HEK293T (cell line): Measurements from ENCODE around the gene CYP4B1.

Source experiments
- CTCF ChIA-PET: fragments of 350-600 bp; formaldehyde crosslinking; extraction: SDS; loops from one replicate; lab custom pipeline; 2021; ENCODE audit warnings: antibody characterized with exemption, inconsistent platforms; lab: Yijun Ruan, JAX
- POLR2A ChIA-PET: fragments of 350-600 bp; formaldehyde crosslinking; extraction: SDS; loops from one replicate; lab custom pipeline; 2020; ENCODE audit warnings: antibody characterized with exemption, inconsistent platforms; lab: Yijun Ruan, JAX
- DNase-seq: peaks from one replicate; pipeline ENCODE4 v3.0.0; 2012; ENCODE audit warnings: mixed read lengths; ENCODE audit errors: extremely low spot score
- ARNT ChIP-seq: fragments of 450-650 bp; IDR thresholded peaks from 2 replicates; pipeline ENCODE4 v1.6.1; 2017; ENCODE audit warnings: mild to moderate bottlenecking
- BHLHE40 ChIP-seq: fragments of 450-650 bp; IDR thresholded peaks from 2 replicates; pipeline ENCODE4 v1.6.1; 2016; ENCODE audit warnings: mild to moderate bottlenecking, moderate library complexity, borderline replicate concordance
- CTBP1 ChIP-seq: fragments of 450-650 bp; IDR thresholded peaks from 2 replicates; pipeline ENCODE4 v1.6.1; 2016; ENCODE audit warnings: borderline replicate concordance
- ELF4 ChIP-seq: fragments of 450-650 bp; IDR thresholded peaks from 2 replicates; pipeline ENCODE4 v1.6.1; 2017; ENCODE audit warnings: antibody characterized with exemption
- FOXA1 ChIP-seq: fragments of 450-650 bp; IDR thresholded peaks from 2 replicates; pipeline ENCODE4 v1.6.1; 2016; ENCODE audit warnings: mild to moderate bottlenecking
- FOXK2 ChIP-seq: fragments of 450-650 bp; IDR thresholded peaks from 2 replicates; pipeline ENCODE4 v1.6.1; 2016; ENCODE audit warnings: mild to moderate bottlenecking
- FOXM1 ChIP-seq: fragments of 450-650 bp; IDR thresholded peaks from 2 replicates; pipeline ENCODE4 v1.6.1; 2017; ENCODE audit warnings: mild to moderate bottlenecking, borderline replicate concordance
- HDGF ChIP-seq: fragments of 450-650 bp; IDR thresholded peaks from 2 replicates; pipeline ENCODE4 v1.6.1; 2017; ENCODE audit warnings: antibody characterized with exemption, borderline replicate concordance
- L3MBTL2 ChIP-seq: fragments of 450-650 bp; conservative IDR thresholded peaks from 2 replicates; pipeline ENCODE4 v1.6.1; 2016; ENCODE audit warnings: mild to moderate bottlenecking
- LEF1 ChIP-seq: fragments of 450-650 bp; IDR thresholded peaks from 2 replicates; pipeline ENCODE4 v1.6.1; 2017; ENCODE audit warnings: mild to moderate bottlenecking, borderline replicate concordance
- NFRKB ChIP-seq: fragments of 450-650 bp; IDR thresholded peaks from 2 replicates; pipeline ENCODE4 v1.6.1; 2016; ENCODE audit warnings: mild to moderate bottlenecking, moderate library complexity
- PKNOX1 ChIP-seq: fragments of 450-650 bp; IDR thresholded peaks from 2 replicates; pipeline ENCODE4 v1.6.1; 2016
- SP1 ChIP-seq: fragments of 450-650 bp; IDR thresholded peaks from 2 replicates; pipeline ENCODE4 v1.6.1; 2017
- SUZ12 ChIP-seq: fragments of 450-650 bp; IDR thresholded peaks from 2 replicates; pipeline ENCODE4 v1.6.1; 2016; ENCODE audit warnings: mild to moderate bottlenecking
- TARDBP ChIP-seq: fragments of 450-650 bp; IDR thresholded peaks from 2 replicates; pipeline ENCODE4 v1.6.1; 2016
- ZNF384 ChIP-seq: fragments of 450-650 bp; IDR thresholded peaks from 2 replicates; pipeline ENCODE4 v1.6.1; 2016

Gene CYP4B1

DNA sequence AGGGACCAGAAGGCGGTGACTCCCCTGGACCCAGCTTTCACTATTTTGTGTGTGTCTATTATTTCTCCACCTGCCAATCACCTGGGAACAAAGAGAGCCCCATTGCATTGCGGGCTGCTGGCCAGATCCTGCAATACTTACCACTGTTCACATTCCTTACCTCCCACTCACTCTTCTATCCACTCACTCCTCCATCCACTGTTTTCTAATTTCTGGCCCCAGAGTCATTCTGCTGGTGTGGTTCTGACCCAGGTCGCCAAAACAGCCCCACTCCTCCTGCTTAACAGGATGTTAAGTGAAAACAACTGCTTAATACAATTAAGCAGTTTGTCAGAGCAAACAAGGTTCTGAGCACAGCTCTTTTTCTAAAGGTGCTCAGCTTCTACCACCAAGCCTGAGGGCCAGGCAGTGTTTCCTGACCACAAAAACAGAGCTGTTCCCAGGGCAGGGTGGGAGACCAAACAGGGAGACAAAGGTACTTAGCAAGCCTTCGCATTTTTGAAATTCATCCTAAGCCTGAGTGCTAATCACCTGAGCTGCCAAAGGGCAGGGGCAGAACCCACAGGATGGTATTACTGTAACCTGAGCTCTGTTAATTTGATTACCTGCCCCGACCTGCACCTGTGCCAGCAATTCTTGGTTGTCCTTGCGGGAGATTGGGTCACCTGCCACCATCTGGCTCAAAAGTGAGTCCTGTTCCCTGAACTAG lies 41.4 kb upstream of the CYP4B1 start:
- no peak for DNase-seq
- ChIA-PET CTCF (no interaction called here), POLR2A (no interaction called here)
- TF ChIP-seq L3MBTL2 (no peak), PKNOX1 (no peak), SP1 (no peak), SUZ12 (no peak), FOXM1 (no peak), ARNT (no peak), FOXA1 (no peak), BHLHE40 (no peak), ZNF384 (no peak), ELF4 (no peak)

- CTCF ChIA-PET = no interaction called here
- no peak for DNase-seq
- no peak for TF ChIP-seq HDGF
- TF ChIP-seq NFRKB = no peak
- TF ChIP-seq ZNF384 = no peak
- TF ChIP-seq SUZ12 = no peak
- TF ChIP-seq CTBP1 = no peak
- no peak for TF ChIP-seq FOXM1
- POLR2A ChIA-PET = no interaction called here
Measured at GRCh38 chr1:46757956-46758528, 40.8 kb upstream of the CYP4B1 start.

- ChIA-PET CTCF (no interaction called here), POLR2A (no interaction called here)
- DNase-seq = no peak
- TF ChIP-seq CTBP1 (no peak), NFRKB (no peak), SP1 (no peak), HDGF (no peak), LEF1 (no peak), FOXA1 (no peak), SUZ12 (no peak)
Measured at GRCh38 chr1:46760558-46761166, 38.2 kb upstream of the CYP4B1 start.

DNA sequence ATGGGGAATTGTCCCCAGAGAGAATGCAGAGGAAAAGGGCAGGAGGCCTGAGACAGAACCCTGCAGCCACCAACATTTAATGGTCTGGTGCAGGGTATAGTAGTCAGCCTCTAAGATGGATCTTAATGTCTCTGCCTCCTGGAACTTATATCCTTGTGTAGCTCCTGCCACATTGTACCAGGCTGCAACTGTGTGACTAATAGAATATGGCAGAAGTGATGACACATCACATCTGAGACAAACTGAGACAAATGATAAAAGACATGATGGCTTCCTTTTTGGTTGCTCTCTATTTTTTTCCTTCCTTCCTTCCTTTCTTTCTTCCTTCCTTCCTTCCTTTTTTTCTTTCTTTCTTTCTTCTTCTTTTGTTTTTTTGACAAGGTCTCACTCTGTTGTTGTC lies 37.1 kb upstream of the CYP4B1 start:
- DNase-seq = no peak
- CTCF ChIA-PET = no interaction called here
- POLR2A ChIA-PET = no interaction called here
- TF ChIP-seq NFRKB = no peak
- no peak for TF ChIP-seq PKNOX1
- no peak for TF ChIP-seq HDGF
- no peak for TF ChIP-seq CTBP1
- no peak for TF ChIP-seq ZNF384
- TF ChIP-seq FOXA1 = no peak
- no peak for TF ChIP-seq SUZ12
- no peak for TF ChIP-seq ARNT
- TF ChIP-seq SP1 = no peak
- TF ChIP-seq FOXK2 = no peak
- TF ChIP-seq BHLHE40 = no peak
- no peak for TF ChIP-seq FOXM1
- no peak for TF ChIP-seq ELF4
- no peak for TF ChIP-seq TARDBP
- no peak for TF ChIP-seq LEF1
- TF ChIP-seq L3MBTL2 = no peak

DNA sequence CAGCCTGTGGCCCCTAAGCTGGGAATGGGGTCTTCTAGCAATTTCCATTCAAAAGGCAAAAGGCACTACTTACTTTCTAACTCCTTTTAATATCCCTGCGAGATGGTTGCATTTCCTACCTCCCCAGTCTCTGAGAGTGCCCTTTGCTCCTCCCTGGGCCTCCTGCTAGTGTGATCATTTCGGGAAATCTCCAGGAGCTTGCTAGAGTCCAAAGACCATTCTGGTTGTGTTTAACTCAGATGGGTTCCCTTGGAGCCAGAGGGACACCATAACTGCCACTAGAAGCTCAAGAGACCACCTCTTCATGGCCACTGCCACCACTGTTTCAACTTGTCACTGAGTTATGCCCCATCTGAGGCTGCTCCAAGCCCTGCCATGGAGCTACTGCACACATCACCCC lies 34.4 kb upstream of the CYP4B1 start:
- CTCF ChIA-PET = interaction anchor here (1.2 kb wide), 1 partner anchor 17 kb away, joined by 4 read pairs; no protein-coding TSS in a partner anchor
- no peak for TF ChIP-seq FOXK2
- no peak for TF ChIP-seq BHLHE40
- TF ChIP-seq SUZ12 = no peak
- TF ChIP-seq TARDBP = no peak
- no peak for TF ChIP-seq HDGF
- no peak for TF ChIP-seq ELF4
- POLR2A ChIA-PET = no interaction called here
- DNase-seq = no peak

DNA sequence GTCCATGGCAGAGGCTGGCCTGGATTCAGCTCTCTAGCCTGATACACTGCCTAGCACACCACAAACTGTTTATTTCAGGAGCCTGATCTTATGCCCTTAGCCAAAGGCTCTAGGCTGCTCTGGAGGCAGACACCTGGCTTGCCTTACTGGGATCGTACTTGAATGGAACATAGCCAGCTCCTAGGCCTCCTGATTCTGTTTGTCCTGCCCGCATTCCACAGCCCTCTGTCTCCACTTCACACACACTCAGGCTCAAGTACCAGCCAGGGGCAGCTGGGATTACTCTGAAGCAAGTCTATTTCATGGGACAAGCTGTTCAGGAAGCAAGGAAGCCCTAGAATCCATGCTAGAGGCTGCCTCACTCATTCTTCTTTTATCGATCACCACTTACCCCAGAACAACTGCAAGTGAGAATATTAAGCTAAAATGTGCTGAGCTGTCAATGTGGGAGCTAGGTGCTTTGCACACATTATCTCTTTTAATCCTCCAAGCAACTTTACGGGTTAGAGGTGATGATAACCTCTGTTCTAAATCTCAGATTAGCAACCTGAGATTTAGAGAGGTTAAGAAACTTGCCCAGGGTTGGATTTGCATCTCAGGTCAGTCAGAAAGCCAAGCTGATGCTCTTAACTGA lies 31.1 kb upstream of the CYP4B1 start:
- ChIA-PET POLR2A (no interaction called here), CTCF (interaction anchor here (0.6 kb wide), 1 partner anchor 19 kb away, joined by 4 read pairs; no protein-coding TSS in a partner anchor)
- no peak for TF ChIP-seq NFRKB
- TF ChIP-seq FOXK2 = no peak
- TF ChIP-seq FOXM1 = no peak
- TF ChIP-seq SP1 = no peak
- TF ChIP-seq LEF1 = no peak
- no peak for TF ChIP-seq L3MBTL2
- no peak for TF ChIP-seq PKNOX1
- no peak for TF ChIP-seq ELF4
- no peak for TF ChIP-seq TARDBP
- no peak for TF ChIP-seq SUZ12
- no peak for TF ChIP-seq BHLHE40
- TF ChIP-seq FOXA1 = no peak
- DNase-seq = no peak
